ENCODE data around the gene GPR63.

The GPR63 gene

GRCh38 chr6:96823743-96824142 is 13.5 kb downstream of the GPR63 start:
- TF ChIP-seq CTCF (IDR thresholded peaks at IDR 0.05; ENCODE audit: low read depth, low read length) = no peak
- DNase-seq (ENCODE audit: extremely low read depth, low read depth) = no peak

GRCh38 chr6:96821034-96821433 is 16.2 kb downstream of the GPR63 start:
- no peak for TF ChIP-seq CTCF (IDR thresholded peaks at IDR 0.05; ENCODE audit: low read depth, low read length)
- no peak for DNase-seq (ENCODE audit: extremely low read depth, low read depth)

GRCh38 chr6:96816301-96816817 is 20.9 kb downstream of the GPR63 start:
- no peak for DNase-seq (ENCODE audit: extremely low read depth, low read depth)
- TF ChIP-seq CTCF (IDR thresholded peaks at IDR 0.05; ENCODE audit: low read depth, low read length) = no peak

GRCh38 chr6:96814625-96815024 is 22.7 kb downstream of the GPR63 start:
- no peak for TF ChIP-seq CTCF (IDR thresholded peaks at IDR 0.05; ENCODE audit: low read depth, low read length)
- DNase-seq (ENCODE audit: extremely low read depth, low read depth) = no peak

- no peak for TF ChIP-seq CTCF (IDR thresholded peaks at IDR 0.05; ENCODE audit: low read depth, low read length)
- DNase-seq (ENCODE audit: extremely low read depth, low read depth) = no peak
Observed at GRCh38 chr6:96812077-96812703, 25.1 kb downstream of the GPR63 start.

- DNase-seq (ENCODE audit: extremely low read depth, low read depth) = no peak
- no peak for TF ChIP-seq CTCF (IDR thresholded peaks at IDR 0.05; ENCODE audit: low read depth, low read length)
Observed at GRCh38 chr6:96811670-96812069, 25.6 kb downstream of the GPR63 start.

- no peak for TF ChIP-seq CTCF (IDR thresholded peaks at IDR 0.05; ENCODE audit: low read depth, low read length)
- no peak for DNase-seq (ENCODE audit: extremely low read depth, low read depth)
Observed at GRCh38 chr6:96811136-96811535, 26.1 kb downstream of the GPR63 start.
